Raji (cell line): Measurements from ENCODE around the gene SLC35G2.

ENCODE experiments used
- POLR2A ChIP-seq: IDR thresholded peaks from 2 replicates; pipeline ENCODE4 v1.6.1; 2011; ENCODE audit warnings: low read depth, low read length, control low read depth; ENCODE audit not compliant: insufficient read depth

SLC35G2 gene

GRCh38 chr3:136901391-136901790 lies 82.5 kb downstream of the SLC35G2 start:
- no peak for TF ChIP-seq POLR2A

DNA sequence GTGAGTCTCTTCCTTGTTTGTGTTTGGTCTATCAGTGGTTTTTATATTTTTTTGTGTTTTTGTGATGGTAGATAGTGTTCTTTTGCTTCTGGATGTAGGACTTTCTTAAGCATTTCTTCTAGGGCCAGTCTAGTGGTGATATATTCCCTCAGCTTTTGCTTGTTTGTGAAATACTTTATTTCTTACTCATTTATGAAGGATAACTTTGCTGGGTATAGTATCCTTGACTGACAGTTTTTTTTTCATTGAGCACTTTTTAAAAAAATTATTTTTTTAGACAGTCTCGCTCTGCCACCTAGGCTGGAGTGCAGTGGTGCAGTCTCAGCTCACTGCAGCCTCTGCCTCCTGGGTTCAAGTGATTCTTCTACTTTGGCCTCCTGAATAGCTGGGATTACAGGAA lies 85.0 kb downstream of the SLC35G2 start:
- no peak for TF ChIP-seq POLR2A

- TF ChIP-seq POLR2A, result no peak
These were observed 85.8 kb downstream of the SLC35G2 start for GRCh38 chr3:136904746-136905145.
